GM23248 (cell line): ENCODE data around the gene HMSD.

Experiments used
- EZH2 ChIP-seq: fragments of 200-600 bp; sonication (generic); IDR thresholded peaks from 2 replicates; pipeline ENCODE4 v1.6.1; 2018; ENCODE audit warnings: antibody characterized with exemption, mild to moderate bottlenecking; ENCODE audit not compliant: insufficient read depth, poor library complexity, severe bottlenecking
- EZH2phosphoT487 ChIP-seq: fragments of 200-600 bp; sonication (generic); IDR thresholded peaks from 2 replicates; pipeline ENCODE4 v1.6.1; 2018; ENCODE audit warnings: antibody characterized with exemption, moderate library complexity, mild to moderate bottlenecking, low read depth; ENCODE audit not compliant: insufficient read depth

- TF ChIP-seq EZH2phosphoT487: no peak
- TF ChIP-seq EZH2: no peak
Measured at GRCh38 chr18:63961435-63961980, 12.4 kb downstream of the HMSD start.
